Left lobe of liver (tissue), 2 donors: ENCODE results near the gene GNG7. TPM values are rescaled to one million over a fixed set of nuclear protein-coding genes. Genes with fewer than 3 reads are reported as not detected.
"Not testable (repeated sequence)": the region's sequence is repeated elsewhere in the genome, so short reads cannot be mapped to it uniquely, and the experiment has no call there.

ENCODE experiments used
- ATAC-seq: fragments of 200-7000 bp; cut with Tn5 transposase; one replicate; pipeline ENCODE4 v1.9.1; 2020; ENCODE audit warnings: mild to moderate bottlenecking, moderate library complexity
- DNase-seq: peaks from one replicate; pipeline ENCODE4 v3.0.0-alpha.2; 2020; ENCODE audit warnings: low spot score
- total RNA-seq: library from RNA; stranded (reverse); gene quantifications from one replicate; pipeline ENCODE4 v1.2.1, GENCODE V29; 2021
- donor health status: DM: no; HTN: no; CAD: no; lungs with moderate emphysema.
- donor health status: DM: no; HTN: yes; CAD: no.

The GNG7 gene
- total RNA-seq, 1 donor from 2014 or later = 4.0 TPM

DNA sequence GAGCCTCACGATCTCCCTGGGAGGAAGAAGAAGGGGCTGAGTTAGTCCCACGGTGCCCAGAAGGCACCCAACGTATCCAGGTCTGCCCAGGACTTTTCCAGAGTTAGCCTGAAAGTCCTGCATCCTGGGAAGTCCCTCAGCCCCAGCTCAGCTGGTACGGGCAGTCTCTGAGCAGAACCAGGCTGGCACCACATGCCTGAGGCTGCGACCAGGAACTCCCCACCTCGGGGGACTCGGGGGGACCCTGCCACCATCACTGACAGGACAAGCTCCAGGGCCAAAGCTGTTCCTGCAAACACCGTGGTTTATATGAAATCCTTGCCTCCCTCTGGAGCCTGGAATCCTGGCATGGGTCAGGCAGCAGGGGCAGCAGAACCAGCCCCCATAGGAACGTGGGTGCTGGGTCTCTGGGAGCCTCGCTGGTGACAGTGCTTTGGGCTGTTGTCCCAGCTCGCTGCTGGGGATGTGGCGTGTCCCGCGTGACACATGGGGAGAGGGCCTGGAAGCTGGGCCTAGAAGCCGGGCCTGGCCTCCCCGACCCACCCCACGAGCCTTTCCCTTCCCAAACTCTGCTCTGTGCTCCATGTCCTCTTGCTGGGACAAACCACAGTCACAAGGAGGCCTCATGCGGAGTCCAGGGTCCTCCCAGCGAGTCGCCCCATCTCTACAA is 55.5 kb downstream of the GNG7 start:
- DNase-seq (no peak), ATAC-seq (no peak)

DNA sequence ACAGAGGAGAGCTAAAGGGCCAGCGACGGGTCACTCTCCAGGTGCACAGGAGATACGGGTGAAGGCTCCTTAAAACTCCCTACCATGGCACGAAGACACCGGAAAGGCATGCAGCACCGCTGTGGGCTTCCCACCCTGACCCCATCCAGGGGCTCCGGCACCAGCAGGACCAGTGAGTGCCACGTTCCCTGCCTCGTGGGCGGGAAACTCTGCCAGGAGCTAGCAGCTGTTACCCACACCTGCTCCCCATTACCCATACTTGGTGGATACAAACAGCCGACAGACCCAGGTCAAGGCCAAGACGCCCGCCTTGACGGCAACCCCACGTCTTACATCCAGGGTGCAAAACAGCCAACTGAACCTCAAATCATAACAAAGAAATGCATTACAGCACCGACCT is 56.7 kb downstream of the GNG7 start:
- DNase-seq (no peak), ATAC-seq (no peak)

DNA sequence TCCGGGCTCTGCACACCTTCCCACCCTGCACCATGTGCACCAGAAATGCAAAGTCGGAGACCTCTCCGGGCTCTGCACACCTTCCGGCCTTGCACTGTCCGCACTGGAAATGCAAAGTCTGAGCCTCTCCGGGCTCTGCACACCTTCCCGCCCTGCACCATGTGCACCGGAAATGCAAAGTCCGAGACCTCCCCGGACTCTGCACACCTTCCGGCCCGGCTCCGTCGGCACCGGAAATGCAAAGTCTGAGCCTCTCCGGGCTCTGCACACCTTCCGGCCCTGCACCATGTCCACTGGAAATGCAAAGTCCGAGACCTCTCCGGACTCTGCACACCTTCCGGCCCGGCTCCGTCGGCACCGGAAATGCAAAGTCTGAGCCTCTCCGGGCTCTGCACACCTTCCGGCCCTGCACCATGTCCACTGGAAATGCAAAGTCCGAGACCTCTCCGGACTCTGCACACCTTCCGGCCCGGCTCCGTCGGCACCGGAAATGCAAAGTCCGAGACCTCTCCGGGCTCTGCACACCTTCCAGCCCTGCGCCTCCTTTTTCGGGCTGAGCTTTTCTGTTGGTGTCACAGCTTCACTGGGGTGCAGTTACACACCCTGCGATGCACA is 59.3 kb downstream of the GNG7 start:
- not testable (repeated sequence) for ATAC-seq, DNase-seq

DNA sequence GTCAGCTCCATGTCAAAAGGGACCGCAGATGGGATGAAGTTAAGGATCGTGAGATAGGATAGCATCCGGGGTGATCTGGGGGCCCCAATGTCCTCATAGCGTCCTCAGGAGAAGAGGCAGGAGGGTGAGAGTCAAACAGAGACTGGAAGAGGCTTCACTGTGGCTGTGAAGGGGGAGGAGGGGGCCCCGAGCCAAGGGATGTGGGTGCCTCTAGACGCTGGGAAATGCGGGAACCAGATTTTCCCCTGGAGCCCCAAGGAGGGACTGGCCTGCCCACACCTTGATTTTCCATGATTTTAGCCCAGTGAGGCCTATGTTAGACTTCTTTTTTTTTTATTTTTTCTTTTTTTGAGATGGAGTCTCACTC is 61.2 kb downstream of the GNG7 start:
- DNase-seq = no peak
- no peak for ATAC-seq

DNA sequence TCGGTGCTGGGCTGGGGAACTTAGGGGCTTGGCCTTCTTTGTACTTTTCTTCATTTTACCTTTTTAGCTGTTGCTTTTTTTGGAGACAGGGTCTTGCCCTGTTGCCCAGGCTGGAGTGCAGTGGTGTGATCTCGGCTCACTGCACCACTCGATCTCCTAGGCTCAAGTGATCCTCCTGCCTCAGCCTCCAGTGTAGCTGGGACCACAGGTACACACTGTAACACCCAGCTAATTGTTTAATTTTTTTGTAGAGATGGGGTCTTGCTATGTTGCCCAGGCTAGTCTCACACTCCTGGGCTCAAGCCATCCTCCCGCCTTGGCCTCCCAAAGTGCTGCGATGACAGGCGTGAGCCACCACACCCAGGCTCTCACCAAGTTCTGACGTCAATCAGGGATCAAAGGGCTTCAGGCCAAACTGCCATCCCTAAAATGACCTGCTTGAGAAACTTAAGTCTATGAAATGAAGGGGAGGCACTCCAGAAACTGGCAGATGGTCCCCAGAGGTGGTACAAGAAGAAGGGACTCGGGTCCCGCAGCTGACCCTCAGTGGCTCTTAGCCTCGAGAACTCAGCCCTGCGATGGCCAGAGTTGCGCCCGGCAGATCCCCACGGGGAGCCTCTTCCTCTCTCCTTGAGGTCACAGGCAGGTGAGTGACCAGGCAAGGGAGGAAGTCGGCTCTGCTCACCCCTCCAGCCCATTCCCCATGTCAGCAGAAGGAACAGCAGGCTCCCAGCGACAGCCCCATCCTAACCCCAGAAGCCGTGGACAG is 61.7 kb downstream of the GNG7 start:
- ATAC-seq = no peak
- no peak for DNase-seq

DNA sequence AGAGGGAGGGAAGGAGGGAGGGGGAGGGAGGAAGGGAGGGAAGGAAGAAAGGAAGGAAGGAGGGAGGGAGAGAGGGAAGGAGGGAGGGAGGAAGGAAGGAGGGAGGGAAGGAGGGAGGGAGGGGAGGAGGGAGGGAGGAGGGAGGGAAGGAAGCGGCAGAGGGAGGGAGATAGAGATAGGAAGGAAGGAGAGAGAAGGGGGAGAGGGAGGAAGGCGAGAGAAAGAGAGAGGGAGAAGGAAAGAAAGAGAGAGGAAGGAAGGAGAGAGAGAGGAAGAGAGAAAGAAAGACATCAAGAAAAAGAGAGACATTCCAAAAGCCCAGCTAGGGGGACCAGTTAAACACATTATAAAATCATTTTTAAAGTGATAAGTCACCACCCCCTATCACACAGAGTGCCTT is 62.5 kb downstream of the GNG7 start:
- no peak for DNase-seq
- no peak for ATAC-seq

DNA sequence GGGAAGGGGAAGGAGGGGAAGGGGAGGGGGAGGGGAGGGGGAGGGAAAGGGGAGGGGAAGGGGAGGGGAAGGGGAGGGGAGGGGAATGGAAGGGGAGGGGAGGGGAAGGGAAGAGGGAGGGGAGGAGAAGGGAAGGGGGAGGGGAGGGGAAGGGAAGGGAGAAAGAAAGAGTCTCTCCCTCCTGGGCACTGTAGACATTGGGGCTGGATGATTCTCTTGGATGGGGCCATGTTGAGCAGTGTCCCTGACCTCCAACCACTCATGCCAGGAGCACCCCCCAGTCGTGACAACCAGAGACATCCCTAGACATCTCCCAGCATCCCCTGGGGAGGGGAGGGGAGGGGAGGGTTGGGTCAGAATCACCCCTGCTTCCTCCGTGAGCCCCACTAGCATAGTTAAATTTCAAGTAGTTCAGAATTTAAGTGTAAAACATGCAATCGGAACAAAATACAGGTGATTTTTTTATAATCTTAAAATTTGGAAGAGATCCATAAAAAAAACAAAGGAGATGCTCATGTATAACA is 64.0 kb downstream of the GNG7 start:
- ATAC-seq = no peak
- no peak for DNase-seq

DNA sequence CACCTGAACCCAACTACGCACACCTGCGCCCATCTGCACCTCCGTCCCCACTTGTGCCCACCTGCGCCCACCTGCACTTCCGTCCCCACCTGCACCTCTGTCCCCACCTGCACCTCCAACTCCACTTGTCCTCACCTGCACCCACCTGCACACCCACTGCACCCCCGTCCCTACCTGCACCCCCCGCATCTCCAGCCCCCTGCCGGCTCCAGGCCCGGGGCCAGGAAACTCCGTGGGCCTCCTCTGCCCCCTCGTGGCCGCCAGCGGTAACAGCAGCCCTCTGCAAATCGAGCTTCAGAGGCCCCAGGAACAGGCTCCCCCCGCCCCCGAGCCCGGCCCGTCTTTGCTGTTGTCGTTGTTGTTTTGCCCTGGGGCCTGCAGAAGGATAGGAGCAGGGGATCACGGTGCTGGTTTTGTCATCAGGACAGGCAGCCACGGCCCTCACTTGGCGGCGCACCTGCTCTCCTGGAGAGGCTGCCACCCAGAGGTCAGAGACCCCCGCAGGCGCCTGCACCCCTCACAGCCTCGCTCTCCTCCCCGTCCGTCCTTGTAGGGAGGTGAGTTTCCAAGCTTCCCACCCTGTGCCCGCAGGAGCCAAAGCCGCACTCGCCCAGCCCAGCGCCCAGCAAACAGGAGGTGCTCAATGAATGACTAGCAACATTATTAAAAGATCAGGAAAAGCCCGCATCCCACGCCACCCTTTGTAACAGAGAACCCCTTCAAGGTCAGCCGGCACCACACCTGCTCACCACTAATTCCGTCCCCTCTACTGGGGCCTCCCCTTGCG is 65.4 kb downstream of the GNG7 start:
- DNase-seq (peak; percentile 74), ATAC-seq (peak; percentile 63)

DNA sequence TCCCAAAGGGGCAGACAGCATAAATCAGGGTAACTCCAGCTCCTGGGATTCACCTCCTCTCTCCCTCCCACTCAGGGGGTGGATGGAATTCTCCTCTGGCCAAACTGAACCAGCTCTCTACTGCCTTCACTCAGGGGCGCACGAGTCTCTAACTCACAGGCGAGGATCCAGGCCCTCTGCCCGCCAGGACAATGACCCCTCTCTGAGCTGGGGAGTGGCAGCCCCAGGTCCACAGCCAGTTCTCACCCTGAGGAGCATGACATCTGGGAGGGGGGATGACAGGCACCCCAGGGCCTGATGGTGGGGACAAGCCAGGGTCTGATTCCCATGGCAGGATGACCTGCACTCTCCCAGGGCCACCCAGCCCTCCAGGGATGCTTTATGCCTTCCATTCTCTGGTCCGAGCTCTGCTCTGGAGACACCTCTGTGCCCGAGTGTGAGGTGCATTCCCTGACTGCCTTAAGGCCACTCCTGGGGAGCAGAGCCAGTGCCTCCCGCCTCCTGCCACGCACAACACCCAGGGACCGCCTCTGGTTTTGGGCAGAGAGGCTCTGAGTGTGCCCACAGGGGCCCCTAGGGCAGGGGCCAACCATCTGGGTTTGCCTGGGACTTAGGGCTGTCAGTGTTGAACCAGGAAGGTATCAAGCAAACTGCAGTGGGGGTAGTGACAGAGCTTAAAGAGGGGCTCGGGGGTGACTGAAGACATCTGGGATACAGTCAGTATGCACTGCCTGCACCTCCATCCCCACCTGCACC is 66.2 kb downstream of the GNG7 start:
- peak; percentile 92 for DNase-seq

DNA sequence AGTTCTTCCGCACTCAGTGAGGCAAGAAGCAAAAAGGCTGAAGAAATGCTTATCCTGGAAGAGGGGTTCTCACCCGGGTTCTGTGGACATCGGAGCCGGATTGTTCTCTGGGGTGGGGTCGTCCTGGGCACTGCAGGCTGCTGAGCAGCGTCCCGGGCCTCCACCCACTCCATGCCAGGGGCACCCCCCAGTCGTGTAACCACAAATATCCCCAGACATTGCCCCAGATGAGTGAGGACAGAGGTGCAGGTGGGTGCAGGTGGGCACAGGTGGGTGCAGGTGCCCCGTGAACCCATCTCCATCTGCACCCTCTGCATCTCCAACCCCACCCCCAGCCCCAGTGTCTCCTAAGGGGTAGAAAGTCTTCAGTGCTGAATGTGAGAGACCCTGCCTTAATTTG is 67.5 kb downstream of the GNG7 start:
- ATAC-seq (peak; percentile 1), DNase-seq (no peak)

More for the DNA sequence above, 66.2 kb downstream of the GNG7 start:
- ATAC-seq = peak; percentile 73

DNA sequence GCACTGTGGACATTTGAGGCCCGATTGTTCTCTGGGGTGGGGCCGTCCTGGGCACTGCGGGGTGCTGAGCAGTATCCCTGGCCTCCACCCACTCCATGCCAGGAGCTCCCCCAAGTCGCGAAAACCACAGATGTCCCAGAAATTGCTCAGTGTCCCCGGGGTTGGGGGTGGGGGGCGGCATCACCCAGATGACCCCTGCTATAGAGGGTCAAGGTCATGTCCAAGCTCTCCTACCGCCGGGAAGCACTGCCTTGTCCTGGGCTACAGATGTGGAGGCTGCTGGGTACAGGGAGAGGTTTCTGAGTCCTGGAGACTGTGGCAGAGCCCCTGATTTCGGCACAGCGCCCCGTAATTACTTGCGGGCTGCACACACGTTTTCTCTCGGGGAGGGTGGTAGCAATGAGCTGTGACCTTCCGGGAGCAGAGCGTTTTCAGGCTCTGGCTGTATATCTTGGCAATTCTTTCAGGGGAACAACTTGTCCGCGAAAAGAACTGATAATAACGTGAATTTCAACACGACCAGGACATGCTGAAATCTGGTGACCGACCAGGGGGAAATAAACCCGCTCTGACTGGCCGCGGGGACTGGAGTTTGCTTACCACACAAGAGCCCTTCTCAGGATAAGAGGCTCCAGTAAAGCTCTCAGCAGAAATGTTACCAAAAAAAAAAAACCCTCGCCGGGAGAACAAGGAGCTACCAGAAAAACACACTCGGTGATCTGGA is 68.1 kb downstream of the GNG7 start:
- ATAC-seq = peak; percentile 44
- DNase-seq = peak; percentile 89

DNA sequence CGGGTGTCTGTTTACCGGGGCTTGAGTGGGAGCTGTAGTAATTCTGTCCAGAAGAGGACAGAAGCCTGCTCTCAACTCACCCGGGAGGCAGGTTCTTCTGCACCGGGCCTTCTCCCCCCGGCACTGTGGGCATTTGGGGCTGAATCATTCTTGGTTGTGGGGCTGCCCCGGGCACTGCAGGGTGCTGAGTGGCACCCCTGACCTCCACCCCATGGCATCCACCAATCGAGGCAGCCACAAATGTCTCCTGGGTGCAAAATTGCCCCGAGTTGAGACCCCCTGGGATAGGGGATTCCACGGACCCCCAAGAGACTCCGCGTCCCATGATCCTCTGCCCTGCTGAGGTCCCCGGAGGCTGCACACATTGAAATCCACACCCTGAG is 68.8 kb downstream of the GNG7 start:
- no peak for ATAC-seq
- DNase-seq = no peak

DNA sequence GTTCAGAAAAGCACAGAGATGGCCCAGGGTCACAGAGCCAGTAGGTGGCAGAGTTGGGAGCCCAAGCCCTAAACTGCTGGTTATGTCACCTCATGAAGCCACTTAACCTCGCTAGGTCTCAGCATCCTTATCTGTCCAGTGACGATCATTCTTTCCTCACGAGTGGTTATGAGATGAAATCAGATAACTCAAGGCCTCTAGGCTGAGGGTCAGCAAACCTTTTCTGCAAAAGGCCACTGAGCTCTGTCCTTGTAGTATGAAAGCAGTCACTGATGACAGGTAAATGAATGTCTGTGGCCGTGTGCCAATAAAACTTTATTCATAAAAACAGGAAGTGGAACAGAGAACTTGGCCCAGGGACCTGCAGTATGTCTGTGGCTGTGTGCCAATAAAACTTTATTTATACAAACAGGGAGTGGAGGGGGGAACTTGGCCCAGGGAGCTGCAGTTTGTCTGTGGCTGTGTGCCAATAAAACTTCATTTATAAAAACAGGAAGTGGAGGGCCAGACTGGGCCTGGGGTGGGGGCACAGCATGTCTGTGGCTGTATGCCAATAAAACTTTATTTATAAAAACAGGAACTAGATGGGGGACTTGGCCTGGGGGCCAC is 71.2 kb downstream of the GNG7 start:
- no peak for ATAC-seq
- DNase-seq = no peak

DNA sequence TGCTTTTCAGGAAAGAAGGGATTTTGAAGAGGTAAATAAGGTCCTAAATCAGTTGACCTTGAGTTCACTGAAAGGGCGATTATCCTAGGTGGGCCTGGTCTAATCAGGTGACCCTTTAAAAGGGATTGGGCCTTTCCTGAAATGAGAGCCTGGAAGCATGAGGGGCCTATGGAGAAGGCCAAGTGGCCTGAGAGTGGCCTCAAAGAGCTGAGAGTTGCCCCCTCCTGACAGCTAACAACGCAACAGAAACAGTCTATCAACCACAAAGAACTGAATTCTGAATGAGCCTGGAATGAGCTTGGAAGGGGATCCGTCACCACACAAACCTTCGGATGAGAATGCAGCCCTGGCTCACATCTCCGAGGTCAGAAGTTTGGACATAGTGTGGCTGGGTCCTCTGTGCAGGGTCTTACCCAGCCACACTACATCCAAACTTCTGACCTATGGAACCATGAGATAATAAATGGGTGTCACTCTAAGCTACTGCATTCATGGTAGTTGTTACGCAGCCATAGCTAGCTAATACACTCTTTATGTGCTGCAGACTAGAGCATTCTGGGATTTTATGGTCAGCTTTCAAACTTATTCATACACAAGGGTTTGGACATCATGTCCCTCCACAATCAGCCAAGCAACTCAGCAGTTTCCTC is 72.0 kb downstream of the GNG7 start:
- ATAC-seq = no peak
- DNase-seq = no peak

DNA sequence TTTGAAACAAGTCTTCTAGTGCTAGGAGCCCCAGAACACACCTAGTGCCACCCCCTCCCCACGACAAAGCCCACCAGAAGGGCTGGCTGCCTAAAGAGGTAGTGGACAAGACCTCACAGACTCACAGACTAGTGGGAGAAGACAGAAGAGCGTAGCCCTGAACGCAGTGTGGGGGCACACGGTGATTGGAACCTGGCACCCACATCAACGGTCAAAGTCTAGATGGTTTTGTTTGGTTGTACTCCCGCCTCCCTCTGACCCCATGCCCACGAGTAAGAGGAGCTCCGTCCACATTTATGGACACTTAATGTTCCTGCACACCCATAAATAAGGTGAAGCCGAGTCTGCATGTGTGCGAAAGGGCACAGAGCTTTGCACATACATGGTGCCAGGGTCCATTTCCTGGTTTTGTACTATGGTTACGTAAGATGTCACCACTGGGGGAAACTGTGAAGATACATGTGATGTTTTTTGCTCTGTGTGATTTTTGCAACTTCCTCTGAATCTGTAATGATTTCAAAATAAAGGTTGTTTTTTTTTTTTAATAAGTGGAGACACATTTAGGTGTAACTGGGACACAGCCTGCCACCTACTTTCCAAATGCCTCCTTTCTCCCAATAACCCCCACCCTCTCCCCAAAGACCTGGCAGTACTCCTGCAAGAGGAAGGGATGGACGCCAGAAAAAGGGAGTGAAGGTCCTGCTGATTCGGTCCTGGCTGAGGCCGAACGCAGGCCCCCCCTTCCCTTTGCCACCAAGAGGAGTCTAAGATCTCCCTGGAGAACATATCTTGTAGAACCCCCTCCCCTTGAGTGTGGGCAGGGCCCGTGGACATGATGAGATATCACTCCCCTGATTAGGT is 72.8 kb downstream of the GNG7 start:
- ATAC-seq = peak; percentile 59
- DNase-seq = peak; percentile 92

DNA sequence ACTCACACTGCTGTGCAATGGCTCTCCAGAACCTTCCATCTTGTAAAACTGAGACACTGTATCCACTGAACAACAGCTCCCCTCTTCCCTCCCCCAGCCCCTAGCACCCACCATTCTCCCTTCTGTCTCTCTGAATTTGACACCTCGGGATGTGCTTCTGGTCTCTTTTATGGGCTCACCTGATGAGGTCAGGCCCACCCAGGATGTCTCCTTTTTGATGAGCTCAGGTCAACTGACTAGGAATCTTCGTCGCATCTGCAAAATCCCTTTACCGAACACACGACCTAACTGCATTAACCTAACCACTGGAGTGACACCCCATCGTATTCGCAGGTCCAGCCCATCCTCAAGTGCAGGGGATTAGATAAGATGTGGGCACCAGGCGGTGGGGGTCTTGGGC is 73.9 kb downstream of the GNG7 start:
- DNase-seq (no peak), ATAC-seq (no peak)

DNA sequence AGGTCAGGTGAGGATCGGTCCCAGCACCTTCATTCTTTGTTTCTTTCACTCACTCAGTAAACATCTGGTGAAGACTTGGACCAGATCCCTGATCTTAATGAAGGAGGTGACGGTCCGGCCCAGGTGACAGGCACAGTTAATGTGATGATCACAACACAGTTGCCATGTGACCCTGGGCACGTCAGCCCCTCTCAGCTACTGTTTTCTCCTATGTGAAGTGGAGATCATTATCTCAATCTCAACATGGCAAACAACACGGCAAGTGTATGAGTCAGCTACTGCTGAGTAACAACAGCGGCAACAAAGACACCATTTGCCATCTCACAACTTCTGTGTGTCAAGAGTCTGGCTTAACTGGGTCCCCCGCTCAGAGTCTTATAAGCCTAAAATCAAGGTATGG is 74.6 kb downstream of the GNG7 start:
- ATAC-seq = no peak
- DNase-seq = no peak

DNA sequence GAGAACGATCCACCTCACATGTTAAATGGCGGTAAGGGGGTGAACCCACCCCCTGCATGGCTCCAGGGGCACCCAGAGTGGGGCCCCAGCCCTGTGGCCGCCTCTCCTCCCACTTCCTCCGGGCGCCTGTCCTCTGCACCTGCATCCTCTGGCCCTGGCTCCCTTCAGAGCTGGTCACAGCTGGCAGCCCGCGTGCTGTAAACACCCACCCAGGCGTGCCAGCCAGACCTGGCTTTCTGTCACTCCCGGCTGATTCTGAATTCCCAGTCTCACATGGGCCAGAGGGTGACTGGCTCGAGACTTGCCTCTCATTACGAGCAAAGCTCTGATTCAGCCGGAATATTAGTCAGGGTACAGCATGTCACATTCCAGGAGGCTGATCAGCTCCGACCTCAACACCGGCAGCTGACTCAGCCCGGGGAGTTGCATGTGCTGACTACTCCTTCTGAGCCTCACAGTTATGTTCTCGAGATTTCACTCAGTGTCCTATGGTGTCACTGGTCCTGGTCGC is 75.1 kb downstream of the GNG7 start:
- ATAC-seq (peak; percentile 64), DNase-seq (peak; percentile 92)
